ENCODE results near the gene PTPRM. TPM values are rescaled to one million over a fixed set of nuclear protein-coding genes. Genes with fewer than 3 reads are reported as not detected.

PTPRM gene
- total and polyA plus RNA-seq, 2 donors (not counting 3 experiments of a cell fraction or from before 2014, with no cell fraction given), result 37.4 to 43.7 TPM

GRCh38 chr18:7766817-7767216 is 199.7 kb downstream of the PTPRM start:
- no TSS peak for BruUV-seq (replicated peaks)

More at GRCh38 chr18:7766817-7767216, 199.7 kb downstream of the PTPRM start:
- POLR2A ChIA-PET, result no interaction called here
- CTCF ChIA-PET, result interaction anchor here (0.9 to 2.0 kb wide), 3 partner anchors 23 to 494 kb away, joined by 4 to 9 read pairs (median 5); partner anchors contain the start of gene PTPRM
- H2AFZ ChIP-seq (ENCODE audit: low read depth, low read length), result no peak overlapping the region
- intact Hi-C loops (cut with micrococcal nuclease), result no loop called here
- dilution Hi-C loops (cut with MboI; ENCODE audit: extremely low pct_ligation_motif_present, low sequenced_read_pairs), result no loop called here
- no peaks in the 10 kb centered on the region for H3K36me3 ChIP-seq (ENCODE audit: control insufficient read depth in 2 of 2, extremely low read depth in 1 of 2, insufficient read depth in 2 of 2, low read length in 2 of 2)
- no peaks in the 10 kb centered on the region for H3K27me3 ChIP-seq (ENCODE audit: control insufficient read depth in 2 of 2, insufficient read depth in 2 of 2, low read length in 2 of 2)
- no peak overlapping the region for H3K27ac ChIP-seq (ENCODE audit: insufficient read depth, low read depth, low read length)
- no peak for DNase-seq (ENCODE audit: low read depth, low spot score)
- TF ChIP-seq GATA2 (IDR thresholded peaks at IDR 0.05; ENCODE audit: insufficient read depth, insufficient read length, low read depth, low read length), result no peak
- no peak for TF ChIP-seq FOS (IDR thresholded peaks at IDR 0.05; ENCODE audit: borderline replicate concordance, insufficient read depth, low read length)
- no peak for TF ChIP-seq JUN (IDR thresholded peaks at IDR 0.05; ENCODE audit: borderline replicate concordance, insufficient read depth, insufficient read length, low read depth)
- no peak for TF ChIP-seq EZH2 (IDR thresholded peaks at IDR 0.05; ENCODE audit: borderline replicate concordance, low read depth, low read length, severe bottlenecking)
- TF ChIP-seq, protein P1, sequence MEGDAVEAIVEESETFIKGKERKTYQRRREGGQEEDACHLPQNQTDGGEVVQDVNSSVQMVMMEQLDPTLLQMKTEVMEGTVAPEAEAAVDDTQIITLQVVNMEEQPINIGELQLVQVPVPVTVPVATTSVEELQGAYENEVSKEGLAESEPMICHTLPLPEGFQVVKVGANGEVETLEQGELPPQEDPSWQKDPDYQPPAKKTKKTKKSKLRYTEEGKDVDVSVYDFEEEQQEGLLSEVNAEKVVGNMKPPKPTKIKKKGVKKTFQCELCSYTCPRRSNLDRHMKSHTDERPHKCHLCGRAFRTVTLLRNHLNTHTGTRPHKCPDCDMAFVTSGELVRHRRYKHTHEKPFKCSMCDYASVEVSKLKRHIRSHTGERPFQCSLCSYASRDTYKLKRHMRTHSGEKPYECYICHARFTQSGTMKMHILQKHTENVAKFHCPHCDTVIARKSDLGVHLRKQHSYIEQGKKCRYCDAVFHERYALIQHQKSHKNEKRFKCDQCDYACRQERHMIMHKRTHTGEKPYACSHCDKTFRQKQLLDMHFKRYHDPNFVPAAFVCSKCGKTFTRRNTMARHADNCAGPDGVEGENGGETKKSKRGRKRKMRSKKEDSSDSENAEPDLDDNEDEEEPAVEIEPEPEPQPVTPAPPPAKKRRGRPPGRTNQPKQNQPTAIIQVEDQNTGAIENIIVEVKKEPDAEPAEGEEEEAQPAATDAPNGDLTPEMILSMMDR (IDR thresholded peaks at IDR 0.05; ENCODE audit: extremely low read depth in 1 of 2, insufficient read depth in 1 of 2, low read depth in 1 of 2, low read length in 2 of 2), result no peak
- TF ChIP-seq, protein P2, sequence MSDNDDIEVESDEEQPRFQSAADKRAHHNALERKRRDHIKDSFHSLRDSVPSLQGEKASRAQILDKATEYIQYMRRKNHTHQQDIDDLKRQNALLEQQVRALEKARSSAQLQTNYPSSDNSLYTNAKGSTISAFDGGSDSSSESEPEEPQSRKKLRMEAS (IDR thresholded peaks at IDR 0.05; ENCODE audit: insufficient read depth, insufficient read length), result no peak
- TF ChIP-seq POLR2A (IDR thresholded peaks at IDR 0.05; ENCODE audit: low read depth, low read length), result no peak
- no peak for TF ChIP-seq MYC (IDR thresholded peaks at IDR 0.05; ENCODE audit: low read depth, low read length)
- TF ChIP-seq POLR2AphosphoS5 (IDR thresholded peaks at IDR 0.05; ENCODE audit: insufficient read depth, low read depth, low read length), result no peak
- no peaks in the 10 kb centered on the region for H3K9me3 ChIP-seq (replicated peaks; ENCODE audit: control insufficient read depth, insufficient read depth, low read length)
- no peak overlapping the region for H3K9ac ChIP-seq (replicated peaks; ENCODE audit: extremely low read depth, insufficient read depth, low read length)
- no peaks in the 10 kb centered on the region for H3K9me1 ChIP-seq (replicated peaks; ENCODE audit: control insufficient read depth, extremely low read depth, insufficient read depth, low read length)
- no peaks in the 10 kb centered on the region for H4K20me1 ChIP-seq (replicated peaks; ENCODE audit: control insufficient read depth, extremely low read depth, insufficient read depth, low read length)
- peaks cover 2% of the 10 kb centered on the region for H3K4me1 ChIP-seq (ENCODE audit: control insufficient read depth, extremely low read depth, insufficient read depth, low read length)
- H3K4me2 ChIP-seq (ENCODE audit: insufficient read depth, low read length), result no peak overlapping the region
- no peak for FAIRE-seq
- H3K79me2 ChIP-seq (ENCODE audit: control insufficient read depth, insufficient read depth, low read length), result no peaks in the 10 kb centered on the region
- no peak overlapping the region for H3K4me3 ChIP-seq (replicated peaks in 1 of 3; ENCODE audit: insufficient read depth in 1 of 3, low read depth in 1 of 3, low read length in 3 of 3)

Measured in endothelial cell of umbilical vein (primary cell).